NB4 (cell line): ENCODE measurements around the gene SREBF1.
A peak's percentile ranks its signal among the peaks of the same experiment; 100 is the strongest.

Source experiments
- CTCF ChIP-seq: IDR thresholded peaks from one replicate; pipeline ENCODE4 v1.5.1; 2012; ENCODE audit warnings: low read depth, low read length
- MAX ChIP-seq: IDR thresholded peaks from 2 replicates; pipeline ENCODE4 v1.6.1; 2011; ENCODE audit warnings: low read depth, low read length

GRCh38 chr17:17836250-17836817 lies 452 bp downstream of the SREBF1 start:
- TF ChIP-seq CTCF, result no peak
- TF ChIP-seq MAX, result peak; percentile 82
